Endothelial cell (in vitro differentiated cells): Measurements from ENCODE around the gene OSBPL3. TPM values are rescaled to one million over a fixed set of nuclear protein-coding genes. Genes with fewer than 3 reads are reported as not detected.

ENCODE experiments used
- DNase-seq: peaks from one replicate; pipeline ENCODE4 v3.0.0; 2021; ENCODE audit warnings: low spot score
- H3K27ac Mint-ChIP-seq: one replicate; pipeline ENCODE4 v1.8.0; 2021; ENCODE audit warnings: mixed read lengths, inconsistent platforms; ENCODE audit not compliant: unreplicated experiment
- H3K27me3 Mint-ChIP-seq: one replicate; pipeline ENCODE4 v1.8.0; 2021; ENCODE audit warnings: mild to moderate bottlenecking, moderate library complexity, mixed read lengths, inconsistent platforms; ENCODE audit not compliant: unreplicated experiment
- H3K36me3 Mint-ChIP-seq: one replicate; pipeline ENCODE4 v1.8.0; 2021; ENCODE audit warnings: mild to moderate bottlenecking, low read depth, mixed read lengths, inconsistent platforms; ENCODE audit not compliant: unreplicated experiment
- H3K4me1 Mint-ChIP-seq: one replicate; pipeline ENCODE4 v1.8.0; 2021; ENCODE audit warnings: mild to moderate bottlenecking, mixed read lengths, inconsistent platforms; ENCODE audit not compliant: unreplicated experiment
- H3K4me3 Mint-ChIP-seq: one replicate; pipeline ENCODE4 v1.8.0; 2021; ENCODE audit warnings: mild to moderate bottlenecking, mixed read lengths, inconsistent platforms; ENCODE audit not compliant: unreplicated experiment
- H3K9me3 Mint-ChIP-seq: one replicate; pipeline ENCODE4 v1.8.0; 2021; ENCODE audit warnings: mixed read lengths, inconsistent platforms; ENCODE audit not compliant: unreplicated experiment
- CTCF ChIP-seq: fragments of 200-600 bp; sonication (generic); IDR thresholded peaks from one replicate; pipeline ENCODE4 v1.5.0; 2021; ENCODE audit warnings: antibody characterized with exemption; ENCODE audit not compliant: unreplicated experiment
- total RNA-seq: library from RNA; stranded (reverse); fragmentation: NEBNext Ultra II Directional; extraction: Animal tissue kit (Norgen Biotek cat#: 25700); gene quantifications from one replicate; pipeline ENCODE4 v1.2.1, GENCODE V29; 2021; ENCODE audit not compliant: unreplicated experiment

Gene OSBPL3
- total RNA-seq, 1 donor from 2014 or later = 3.1 TPM

- Mint-ChIP-seq H3K4me3 (no peak overlapping the region), H3K4me1 (no peaks in the 10 kb centered on the region), H3K36me3 (no peaks in the 10 kb centered on the region), H3K27me3 (no peaks in the 10 kb centered on the region), H3K27ac (no peak overlapping the region), H3K9me3 (no peaks in the 10 kb centered on the region)
- no peak for TF ChIP-seq CTCF
- no peak for DNase-seq
Observed at GRCh38 chr7:24802300-24802699, 177.7 kb downstream of the OSBPL3 start.

GRCh38 chr7:24801883-24802282 lies 178.1 kb downstream of the OSBPL3 start:
- TF ChIP-seq CTCF = no peak
- no peaks in the 10 kb centered on the region for H3K36me3 Mint-ChIP-seq
- no peak overlapping the region for H3K4me3 Mint-ChIP-seq
- H3K27me3 Mint-ChIP-seq = no peaks in the 10 kb centered on the region
- DNase-seq = no peak
- no peak overlapping the region for H3K27ac Mint-ChIP-seq
- H3K9me3 Mint-ChIP-seq = no peaks in the 10 kb centered on the region
- H3K4me1 Mint-ChIP-seq = no peaks in the 10 kb centered on the region

- DNase-seq = no peak
- no peaks in the 10 kb centered on the region for H3K27me3 Mint-ChIP-seq
- H3K4me1 Mint-ChIP-seq = no peaks in the 10 kb centered on the region
- no peaks in the 10 kb centered on the region for H3K9me3 Mint-ChIP-seq
- peaks cover 3% of the 10 kb centered on the region for H3K36me3 Mint-ChIP-seq
- no peak overlapping the region for H3K4me3 Mint-ChIP-seq
- TF ChIP-seq CTCF = no peak
- H3K27ac Mint-ChIP-seq = no peak overlapping the region
Observed at GRCh38 chr7:24800667-24801066, 179.3 kb downstream of the OSBPL3 start.

GRCh38 chr7:24800073-24800472 lies 179.9 kb downstream of the OSBPL3 start:
- no peaks in the 10 kb centered on the region for H3K27me3 Mint-ChIP-seq

GRCh38 chr7:24799506-24799905 lies 180.5 kb downstream of the OSBPL3 start:
- Mint-ChIP-seq H3K9me3 (no peaks in the 10 kb centered on the region), H3K4me3 (no peak overlapping the region), H3K36me3 (peaks cover 4% of the 10 kb centered on the region), H3K27me3 (peaks cover 1% of the 10 kb centered on the region), H3K27ac (no peak overlapping the region), H3K4me1 (peaks cover 3% of the 10 kb centered on the region)
- TF ChIP-seq CTCF = no peak
- no peak for DNase-seq

More at GRCh38 chr7:24800073-24800472, 179.9 kb downstream of the OSBPL3 start:
- Mint-ChIP-seq H3K4me3 (no peak overlapping the region), H3K4me1 (no peaks in the 10 kb centered on the region), H3K27ac (no peak overlapping the region), H3K9me3 (no peaks in the 10 kb centered on the region), H3K36me3 (peaks cover 4% of the 10 kb centered on the region)
- no peak for DNase-seq
- TF ChIP-seq CTCF = no peak
